Gastrocnemius medialis (tissue), 4 donors: ENCODE results near the gene PYGO2. TPM values are rescaled to one million over a fixed set of nuclear protein-coding genes. Genes with fewer than 3 reads are reported as not detected.

Source experiments
- ATAC-seq, 2 donors: fragments of 150-250 bp; one replicate each; pipeline ENCODE4 v1.9.1; 2016
- DNase-seq, 2 donors: peaks; one replicate each; pipeline ENCODE4 v3.0.0-alpha.2; 2019
- H3K27ac ChIP-seq, 4 donors: fragments of 200-600 bp; sonication (generic); 1 replicate in 1 of 4; 2 replicates in 3 of 4; pipeline ENCODE4 v1.5.1; 2016 to 2018; ENCODE audit warnings: mild to moderate bottlenecking in 2 of 4, moderate library complexity in 1 of 4
- H3K27me3 ChIP-seq, 3 donors: fragments of 200-600 bp; sonication (generic) in 2 of 3; 1 replicate in 1 of 3; 2 replicates in 2 of 3; pipeline versions ENCODE4 v1.5.1 to v1.6.0; 2016 to 2019; ENCODE audit warnings: mild to moderate bottlenecking in 1 of 3, moderate library complexity in 1 of 3
- H3K36me3 ChIP-seq, 2 donors: fragments of 200-600 bp; sonication (generic) in 1 of 2; one replicate each; pipeline ENCODE4 v1.5.1; 2017 to 2018
- H3K4me1 ChIP-seq, 2 donors: fragments of 200-600 bp; sonication (generic) in 1 of 2; one replicate each; pipeline ENCODE4 v1.5.1; 2016 to 2017; ENCODE audit warnings: mild to moderate bottlenecking in 2 of 2
- H3K4me3 ChIP-seq, 4 donors: fragments of 200-600 bp; sonication (generic) in 3 of 4; 1 replicate in 1 of 4; 2 replicates in 3 of 4; pipeline ENCODE4 v1.5.1; 2016 to 2019; ENCODE audit warnings: mild to moderate bottlenecking in 2 of 4
- H3K9me3 ChIP-seq, 3 donors: fragments of 200-600 bp; sonication (generic) in 2 of 3; 1 replicate in 1 of 3; 2 replicates in 2 of 3; pipeline ENCODE4 v1.5.1; 2016 to 2019
- CTCF ChIP-seq, 5 experiments: fragments of 450-650 bp in 3 of 5; fragments of 200-600 bp in 2 of 5; sonication (generic) in 2 of 5; IDR thresholded peaks in 4 of 5; conservative IDR thresholded peaks in 1 of 5; 1 replicate in 4 of 5; 2 replicates in 1 of 5; pipeline ENCODE4 v1.5.1; 2016 to 2019; ENCODE audit warnings: antibody characterized with exemption in 5 of 5, mild to moderate bottlenecking in 3 of 5, moderate library complexity in 3 of 5
- POLR2A ChIP-seq, 2 donors: fragments of 450-650 bp; IDR thresholded peaks; one replicate each; pipeline ENCODE4 v1.6.1; 2017; ENCODE audit warnings: antibody characterized with exemption in 2 of 2, mild to moderate bottlenecking in 2 of 2, moderate library complexity in 2 of 2
- in situ Hi-C, 4 donors: fragments of 200-750 bp; cut with MboI; loops; one replicate each; pipeline versions ENCODE4 v1.15.0 to v1.8.0; 2017; ENCODE audit warnings: low sequenced_read_pairs in 4 of 4
- intact Hi-C: fragments of 100-400 bp; cut with DNase I; formaldehyde crosslinking; loops from one replicate; pipeline ENCODE4 v1.15.1; 2023; ENCODE audit warnings: low total_unique reads
- total RNA-seq, 4 donors: library from RNA; depleted of rRNA; stranded (reverse); fragments of >200 nt; gene quantifications; one replicate each; pipeline versions ENCODE4 v1.1.0 to v1.2.3, GENCODE V29; 2016

The PYGO2 gene
- total RNA-seq, 4 donors from 2014 or later, result 12.6 to 22.7 (median 17.8) TPM

- no peak for DNase-seq
- ATAC-seq, result no peak
- Histone ChIP-seq H3K9me3 (no peaks in the 10 kb centered on the region), H3K36me3 (peaks cover 0 to 27% of the 10 kb centered on the region in 2 donors), H3K4me1 (peaks cover 0 to 5% of the 10 kb centered on the region in 2 donors), H3K4me3 (no peak overlapping the region), H3K27me3 (no peaks in the 10 kb centered on the region), H3K27ac (no peak overlapping the region)
- intact Hi-C loops (no loop called here), in situ Hi-C loops (no loop called here)
- no peak for TF ChIP-seq POLR2A (IDR thresholded peaks at IDR 0.05)
- no peak for TF ChIP-seq CTCF (IDR thresholded peaks at IDR 0.05 in 4 of 5, conservative IDR thresholded peaks at IDR 0.05 in 1 of 5)
Measured at GRCh38 chr1:154992721-154993571, 31.4 kb upstream of the PYGO2 start.

- Histone ChIP-seq H3K27me3 (no peaks in the 10 kb centered on the region), H3K4me3 (no peak overlapping the region), H3K36me3 (peaks cover 0 to 33% of the 10 kb centered on the region in 2 donors), H3K4me1 (peaks cover 0 to 5% of the 10 kb centered on the region in 2 donors), H3K9me3 (no peaks in the 10 kb centered on the region), H3K27ac (no peak overlapping the region)
- in situ Hi-C loops (no loop called here), intact Hi-C loops (no loop called here)
- ATAC-seq (no peak), DNase-seq (no peak)
- TF ChIP-seq POLR2A (IDR thresholded peaks at IDR 0.05) (no peak), CTCF (IDR thresholded peaks at IDR 0.05 in 4 of 5, conservative IDR thresholded peaks at IDR 0.05 in 1 of 5) (no peak)
Measured at GRCh38 chr1:154990276-154990675, 28.7 kb upstream of the PYGO2 start.

GRCh38 chr1:154989195-154989860 is 27.7 kb upstream of the PYGO2 start:
- TF ChIP-seq CTCF (IDR thresholded peaks at IDR 0.05 in 4 of 5, conservative IDR thresholded peaks at IDR 0.05 in 1 of 5), result no peak
- TF ChIP-seq POLR2A (IDR thresholded peaks at IDR 0.05), result no peak
- in situ Hi-C loops (no loop called here), intact Hi-C loops (no loop called here)
- Histone ChIP-seq H3K9me3 (no peaks in the 10 kb centered on the region), H3K27me3 (no peaks in the 10 kb centered on the region), H3K4me1 (peaks cover 0 to 14% of the 10 kb centered on the region in 2 donors), H3K4me3 (no peak overlapping the region), H3K36me3 (peaks cover 0 to 33% of the 10 kb centered on the region in 2 donors), H3K27ac (no peak overlapping the region)
- DNase-seq (no peak), ATAC-seq (no peak)

- H3K27ac ChIP-seq, result no peak overlapping the region
- DNase-seq, result no peak
- H3K4me1 ChIP-seq, result peaks cover 7 to 24% of the 10 kb centered on the region in 2 donors
- H3K9me3 ChIP-seq, result no peaks in the 10 kb centered on the region
- peaks cover 0 to 33% of the 10 kb centered on the region in 2 donors for H3K36me3 ChIP-seq
- TF ChIP-seq CTCF (IDR thresholded peaks at IDR 0.05 in 4 of 5, conservative IDR thresholded peaks at IDR 0.05 in 1 of 5) (no peak), POLR2A (IDR thresholded peaks at IDR 0.05) (no peak)
- in situ Hi-C loops (no loop called here), intact Hi-C loops (no loop called here)
- H3K4me3 ChIP-seq, result no peak overlapping the region
- no peaks in the 10 kb centered on the region for H3K27me3 ChIP-seq
- no peak for ATAC-seq
Measured at GRCh38 chr1:154988058-154988954, 26.7 kb upstream of the PYGO2 start.
